Measurements from ENCODE around the gene EPB41L2. TPM values are rescaled to one million over a fixed set of nuclear protein-coding genes. Genes with fewer than 3 reads are reported as not detected.

The EPB41L2 gene
- total and polyA plus RNA-seq, 2 donors (not counting 1 experiment from before 2014, with no cell fraction given) = 113 to 264 TPM

- peaks cover 82% of the 10 kb centered on the region for H3K79me2 ChIP-seq (ENCODE audit: control insufficient read depth, insufficient read depth, low read length)
- H3K36me3 ChIP-seq (ENCODE audit: control insufficient read depth, insufficient read depth, low read length) = no peaks in the 10 kb centered on the region
- no peak overlapping the region for H3K4me3 ChIP-seq (replicated peaks in 1 of 4; ENCODE audit: control extremely low read depth in 1 of 4, insufficient read depth in 1 of 4, low read depth in 3 of 4, low read length in 4 of 4)
- H3K27me3 ChIP-seq (ENCODE audit: control insufficient read depth, insufficient read depth, low read length) = no peaks in the 10 kb centered on the region
- no peak overlapping the region for H3K4me2 ChIP-seq (ENCODE audit: extremely low read depth, insufficient read depth, low read length)
- TF ChIP-seq CTCF (conservative IDR thresholded peaks at IDR 0.05 in 1 of 2, IDR thresholded peaks at IDR 0.05 in 1 of 2; ENCODE audit: low read depth in 1 of 2, low read length in 2 of 2) (no peak), EZH2 (IDR thresholded peaks at IDR 0.05; ENCODE audit: low read length, missing control alignments) (no peak)
- H2AFZ ChIP-seq (ENCODE audit: low read length) = no peak overlapping the region
- H3K27ac ChIP-seq (ENCODE audit: insufficient read depth, low read length) = no peak overlapping the region
- DNase-seq (ENCODE audit: low read depth in 2 of 2) = no peak
- peaks cover 18% of the 10 kb centered on the region for H3K4me1 ChIP-seq (ENCODE audit: control insufficient read depth, extremely low read depth, insufficient read depth, low read length)
- H3K9me3 ChIP-seq (ENCODE audit: control insufficient read depth, insufficient read depth, low read depth, low read length) = no peaks in the 10 kb centered on the region
- no peaks in the 10 kb centered on the region for H4K20me1 ChIP-seq (ENCODE audit: control insufficient read depth, extremely low read depth, insufficient read depth, low read length)
- H3K9ac ChIP-seq (ENCODE audit: insufficient read depth, low read length) = no peak overlapping the region
These were observed 98.8 kb downstream of the EPB41L2 start for GRCh38 chr6:130964289-130964688.

GRCh38 chr6:130962966-130963365 lies 100.1 kb downstream of the EPB41L2 start:
- no peak for TF ChIP-seq EZH2 (IDR thresholded peaks at IDR 0.05; ENCODE audit: low read length, missing control alignments)
- TF ChIP-seq CTCF (conservative IDR thresholded peaks at IDR 0.05 in 1 of 2, IDR thresholded peaks at IDR 0.05 in 1 of 2; ENCODE audit: low read depth in 1 of 2, low read length in 2 of 2) = no peak
- DNase-seq (ENCODE audit: low read depth in 2 of 2) = no peak
- peaks cover 81% of the 10 kb centered on the region for H3K79me2 ChIP-seq (ENCODE audit: control insufficient read depth, insufficient read depth, low read length)

GRCh38 chr6:130961148-130961547 lies 101.9 kb downstream of the EPB41L2 start:
- H2AFZ ChIP-seq (ENCODE audit: low read length) = no peak overlapping the region
- no peaks in the 10 kb centered on the region for H3K9me3 ChIP-seq (ENCODE audit: control insufficient read depth, insufficient read depth, low read depth, low read length)
- DNase-seq (ENCODE audit: low read depth in 2 of 2) = peak in 1 of 2 donors; percentile 55
- H3K27ac ChIP-seq (ENCODE audit: insufficient read depth, low read length) = no peak overlapping the region
- no peak overlapping the region for H3K4me3 ChIP-seq (replicated peaks in 1 of 4; ENCODE audit: control extremely low read depth in 1 of 4, insufficient read depth in 1 of 4, low read depth in 3 of 4, low read length in 4 of 4)
- peaks cover under 1% of the 10 kb centered on the region for H3K36me3 ChIP-seq (ENCODE audit: control insufficient read depth, insufficient read depth, low read length)
- no peaks in the 10 kb centered on the region for H3K27me3 ChIP-seq (ENCODE audit: control insufficient read depth, insufficient read depth, low read length)
- H4K20me1 ChIP-seq (ENCODE audit: control insufficient read depth, extremely low read depth, insufficient read depth, low read length) = no peaks in the 10 kb centered on the region
- no peak overlapping the region for H3K9ac ChIP-seq (ENCODE audit: insufficient read depth, low read length)
- TF ChIP-seq CTCF (conservative IDR thresholded peaks at IDR 0.05 in 1 of 2, IDR thresholded peaks at IDR 0.05 in 1 of 2; ENCODE audit: low read depth in 1 of 2, low read length in 2 of 2) (no peak), EZH2 (IDR thresholded peaks at IDR 0.05; ENCODE audit: low read length, missing control alignments) (no peak)
- H3K4me2 ChIP-seq (ENCODE audit: extremely low read depth, insufficient read depth, low read length) = no peak overlapping the region
- peaks cover 78% of the 10 kb centered on the region for H3K79me2 ChIP-seq (ENCODE audit: control insufficient read depth, insufficient read depth, low read length)
- H3K4me1 ChIP-seq (ENCODE audit: control insufficient read depth, extremely low read depth, insufficient read depth, low read length) = peaks cover under 1% of the 10 kb centered on the region

More at GRCh38 chr6:130962966-130963365, 100.1 kb downstream of the EPB41L2 start:
- Histone ChIP-seq H3K36me3 (ENCODE audit: control insufficient read depth, insufficient read depth, low read length) (no peaks in the 10 kb centered on the region), H3K27me3 (ENCODE audit: control insufficient read depth, insufficient read depth, low read length) (no peaks in the 10 kb centered on the region), H3K4me3 (replicated peaks in 1 of 4; ENCODE audit: control extremely low read depth in 1 of 4, insufficient read depth in 1 of 4, low read depth in 3 of 4, low read length in 4 of 4) (no peak overlapping the region), H3K9me3 (ENCODE audit: control insufficient read depth, insufficient read depth, low read depth, low read length) (no peaks in the 10 kb centered on the region), H3K4me2 (ENCODE audit: extremely low read depth, insufficient read depth, low read length) (no peak overlapping the region), H4K20me1 (ENCODE audit: control insufficient read depth, extremely low read depth, insufficient read depth, low read length) (no peaks in the 10 kb centered on the region), H3K27ac (ENCODE audit: insufficient read depth, low read length) (no peak overlapping the region), H3K9ac (ENCODE audit: insufficient read depth, low read length) (no peak overlapping the region), H3K4me1 (ENCODE audit: control insufficient read depth, extremely low read depth, insufficient read depth, low read length) (peaks cover 14% of the 10 kb centered on the region), H2AFZ (ENCODE audit: low read length) (no peak overlapping the region)
